DND-41 (cell line): ENCODE results near the gene STEAP3.

ENCODE experiments used
- EZH2 ChIP-seq: IDR thresholded peaks from 3 replicates; pipeline ENCODE4 v1.6.1; 2012; ENCODE audit warnings: borderline replicate concordance, low read depth, mild to moderate bottlenecking, moderate library complexity, low read length, inconsistent platforms; ENCODE audit not compliant: severe bottlenecking
- TF ChIP-seq, protein P1 (sequence below): IDR thresholded peaks from 2 replicates; pipeline ENCODE4 v1.5.1; 2012; ENCODE audit warnings: borderline replicate concordance, low read length, moderate library complexity, mild to moderate bottlenecking; ENCODE audit not compliant: poor library complexity, severe bottlenecking; ENCODE audit errors: extremely low read depth

DNA sequence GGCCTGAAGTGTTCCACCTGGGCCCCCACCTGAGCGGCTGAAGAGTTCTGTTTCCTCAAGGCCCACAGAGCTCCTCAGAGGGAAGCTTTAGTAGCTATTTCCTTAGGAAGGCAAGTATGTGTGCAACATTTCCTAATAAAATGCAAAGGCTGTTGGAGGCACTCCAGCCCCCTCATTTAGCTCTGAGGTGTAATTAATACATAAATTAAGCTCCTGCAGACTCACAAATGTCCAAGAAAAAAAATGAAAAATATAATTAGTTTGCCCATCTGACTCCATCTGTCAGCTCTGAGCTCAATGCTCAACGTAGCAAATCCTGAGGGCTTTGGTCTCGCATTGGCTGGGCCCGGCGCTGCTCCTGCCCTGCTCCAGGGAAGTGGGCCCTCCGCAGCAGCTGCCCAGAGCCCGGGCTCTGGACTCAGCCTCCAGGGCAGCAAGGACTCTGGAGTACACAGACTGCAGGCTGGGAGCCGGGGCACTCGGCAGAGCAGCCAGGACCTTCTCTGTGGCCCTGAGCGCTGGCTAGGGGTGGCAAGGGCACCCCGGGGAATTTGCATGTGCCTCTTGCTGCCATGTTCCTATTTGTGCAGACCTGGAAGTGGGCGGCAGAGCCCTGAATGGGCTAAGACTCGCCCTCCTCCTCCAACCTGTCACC, 41.7 kb upstream of the STEAP3 start:
- TF ChIP-seq, protein P1, sequence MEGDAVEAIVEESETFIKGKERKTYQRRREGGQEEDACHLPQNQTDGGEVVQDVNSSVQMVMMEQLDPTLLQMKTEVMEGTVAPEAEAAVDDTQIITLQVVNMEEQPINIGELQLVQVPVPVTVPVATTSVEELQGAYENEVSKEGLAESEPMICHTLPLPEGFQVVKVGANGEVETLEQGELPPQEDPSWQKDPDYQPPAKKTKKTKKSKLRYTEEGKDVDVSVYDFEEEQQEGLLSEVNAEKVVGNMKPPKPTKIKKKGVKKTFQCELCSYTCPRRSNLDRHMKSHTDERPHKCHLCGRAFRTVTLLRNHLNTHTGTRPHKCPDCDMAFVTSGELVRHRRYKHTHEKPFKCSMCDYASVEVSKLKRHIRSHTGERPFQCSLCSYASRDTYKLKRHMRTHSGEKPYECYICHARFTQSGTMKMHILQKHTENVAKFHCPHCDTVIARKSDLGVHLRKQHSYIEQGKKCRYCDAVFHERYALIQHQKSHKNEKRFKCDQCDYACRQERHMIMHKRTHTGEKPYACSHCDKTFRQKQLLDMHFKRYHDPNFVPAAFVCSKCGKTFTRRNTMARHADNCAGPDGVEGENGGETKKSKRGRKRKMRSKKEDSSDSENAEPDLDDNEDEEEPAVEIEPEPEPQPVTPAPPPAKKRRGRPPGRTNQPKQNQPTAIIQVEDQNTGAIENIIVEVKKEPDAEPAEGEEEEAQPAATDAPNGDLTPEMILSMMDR = no peak
- TF ChIP-seq EZH2 = no peak
